Endothelial cell of umbilical vein (primary cell): ENCODE measurements around the gene SLC44A2. TPM values are rescaled to one million over a fixed set of nuclear protein-coding genes. Genes with fewer than 3 reads are reported as not detected.

Experiments used
- BruUV-seq: library from RNA; stranded (reverse); fragments of 400-500 nt; replicated peaks from 2 replicates; lab custom pipeline; 2021; lab: Mats Ljungman, UMichigan
- CTCF ChIA-PET: fragments of 300-600, 350-600 bp; sonication (Branson Sonifier 250); formaldehyde crosslinking; loops from one replicate; lab custom pipeline; 2021; ENCODE audit warnings: antibody characterized with exemption, inconsistent platforms; lab: Charles Lee
- POLR2A ChIA-PET: fragments of 300-600, 350-600 bp; sonication (Branson Sonifier 250); formaldehyde crosslinking; loops from one replicate; lab custom pipeline; 2021; ENCODE audit warnings: antibody characterized with exemption, inconsistent platforms; lab: Charles Lee
- DNase-seq: peaks from one replicate; pipeline ENCODE4 v3.0.0-alpha.2; 2011; ENCODE audit warnings: low read depth, low spot score
- FAIRE-seq: peaks from 2 replicates; lab custom pipeline; 2011; peaks lifted over from hg19 to GRCh38; lab: Jason Lieb, UNC
- H2AFZ ChIP-seq: 2 replicates; pipeline ENCODE4 v1.6.0; 2012; ENCODE audit warnings: low read depth, low read length, control low read depth, inconsistent platforms
- H3K27ac ChIP-seq: 2 replicates; pipeline ENCODE4 v1.5.1; 2011; ENCODE audit warnings: low read depth, mild to moderate bottlenecking, control low read depth, low read length, moderate library complexity; ENCODE audit not compliant: insufficient read depth
- H3K27me3 ChIP-seq, 2 experiments: 2 replicates each; pipeline versions ENCODE4 v1.6.0 to v1.6.1; 2011; ENCODE audit warnings: low read length in 2 of 2, mixed read lengths in 1 of 2; ENCODE audit not compliant: control insufficient read depth in 2 of 2, insufficient read depth in 2 of 2
- H3K36me3 ChIP-seq, 2 experiments: 2 replicates in 1 of 2; 3 replicates in 1 of 2; pipeline ENCODE4 v1.5.1; 2011; ENCODE audit warnings: low read length in 2 of 2, mild to moderate bottlenecking in 1 of 2, moderate library complexity in 1 of 2; ENCODE audit not compliant: control insufficient read depth in 2 of 2, insufficient read depth in 2 of 2; ENCODE audit errors: extremely low read depth in 1 of 2
- H3K4me1 ChIP-seq: 3 replicates; pipeline ENCODE4 v1.5.1; 2011; ENCODE audit warnings: mild to moderate bottlenecking, low read length; ENCODE audit not compliant: control insufficient read depth, insufficient read depth; ENCODE audit errors: extremely low read depth
- H3K4me2 ChIP-seq: 2 replicates; pipeline ENCODE4 v1.6.1; 2011; ENCODE audit warnings: low read length, control low read depth, mixed read lengths; ENCODE audit not compliant: insufficient read depth
- H3K4me3 ChIP-seq, 3 experiments: fragments of 200-600 bp in 1 of 3; sonication (generic), shearing (Covaris generic) in 1 of 3; replicated peaks in 1 of 3; 2 replicates each; pipeline ENCODE4 v1.5.1; 2011 to 2016; ENCODE audit warnings: control low read depth in 3 of 3, low read length in 3 of 3, mild to moderate bottlenecking in 2 of 3, inconsistent platforms in 1 of 3, low read depth in 1 of 3, moderate library complexity in 1 of 3; ENCODE audit not compliant: insufficient read depth in 1 of 3
- H3K79me2 ChIP-seq: 2 replicates; pipeline ENCODE4 v1.6.0; 2012; ENCODE audit warnings: low read length, inconsistent platforms; ENCODE audit not compliant: control insufficient read depth, insufficient read depth
- H3K9ac ChIP-seq: replicated peaks from 2 replicates; pipeline ENCODE3; 2011; ENCODE audit warnings: low read length, control low read depth; ENCODE audit not compliant: insufficient read depth; ENCODE audit errors: extremely low read depth
- H3K9me1 ChIP-seq: replicated peaks from 3 replicates; pipeline ENCODE4 v1.6.0; 2011; ENCODE audit warnings: mild to moderate bottlenecking, low read length; ENCODE audit not compliant: control insufficient read depth, insufficient read depth; ENCODE audit errors: extremely low read depth
- H3K9me3 ChIP-seq: replicated peaks from 2 replicates; pipeline ENCODE4 v1.5.1; 2012; ENCODE audit warnings: low read length, inconsistent platforms; ENCODE audit not compliant: control insufficient read depth, insufficient read depth
- H4K20me1 ChIP-seq: replicated peaks from 2 replicates; pipeline ENCODE3; 2011; ENCODE audit warnings: mild to moderate bottlenecking, low read length; ENCODE audit not compliant: control insufficient read depth, insufficient read depth; ENCODE audit errors: extremely low read depth
- CTCF ChIP-seq, 2 donors: IDR thresholded peaks; 1 replicate in 1 of 2; 2 replicates in 1 of 2; pipeline ENCODE4 v1.5.1; 2011; ENCODE audit warnings: low read length in 2 of 2, mild to moderate bottlenecking in 2 of 2, moderate library complexity in 2 of 2, control low read depth in 1 of 2, inconsistent platforms in 1 of 2, low read depth in 1 of 2; ENCODE audit not compliant: insufficient read depth in 1 of 2; ENCODE audit errors: extremely low read depth in 1 of 2
- EZH2 ChIP-seq: IDR thresholded peaks from 2 replicates; pipeline ENCODE4 v1.6.1; 2012; ENCODE audit warnings: borderline replicate concordance, low read depth, mild to moderate bottlenecking, moderate library complexity, low read length, inconsistent platforms; ENCODE audit not compliant: severe bottlenecking
- FOS ChIP-seq: IDR thresholded peaks from 2 replicates; pipeline ENCODE4 v1.6.1; 2011; ENCODE audit warnings: mild to moderate bottlenecking, low read length, moderate library complexity, borderline replicate concordance; ENCODE audit not compliant: insufficient read depth
- GATA2 ChIP-seq: IDR thresholded peaks from 2 replicates; pipeline ENCODE4 v1.7.0; 2011; ENCODE audit warnings: low read depth, mild to moderate bottlenecking, moderate library complexity, mixed read lengths, low read length; ENCODE audit not compliant: insufficient read length, insufficient read depth
- JUN ChIP-seq: IDR thresholded peaks from 2 replicates; pipeline ENCODE4 v1.6.1; 2011; ENCODE audit warnings: borderline replicate concordance, low read depth; ENCODE audit not compliant: insufficient read length, insufficient read depth
- MAX ChIP-seq: IDR thresholded peaks from 2 replicates; pipeline ENCODE4 v1.6.1; 2011; ENCODE audit not compliant: insufficient read depth, insufficient read length
- MYC ChIP-seq: IDR thresholded peaks from one replicate; pipeline ENCODE4 v1.6.1; 2011; ENCODE audit warnings: mild to moderate bottlenecking, low read depth, low read length
- POLR2A ChIP-seq: IDR thresholded peaks from 2 replicates; pipeline ENCODE4 v1.6.1; 2012; ENCODE audit warnings: low read depth, mild to moderate bottlenecking, control low read depth, low read length
- POLR2AphosphoS5 ChIP-seq: IDR thresholded peaks from 2 replicates; pipeline ENCODE4 v1.6.1; 2012; ENCODE audit warnings: low read depth, mild to moderate bottlenecking, control low read depth, low read length, moderate library complexity; ENCODE audit not compliant: insufficient read depth
- dilution Hi-C: fragments of 300-500 bp; cut with MboI; formaldehyde crosslinking; loops from one replicate; pipeline ENCODE4 v1.15.0; 2019; ENCODE audit warnings: low sequenced_read_pairs; ENCODE audit not compliant: extremely low pct_ligation_motif_present
- intact Hi-C: fragments of 100-400 bp; cut with micrococcal nuclease; formaldehyde crosslinking; loops from one replicate; pipeline ENCODE4 v1.10.0; 2022
- polyA plus RNA-seq, 4 experiments: library from polyadenylated mRNA; depleted of rRNA in 3 of 4; stranded (reverse) in 3 of 4; unstranded in 1 of 4; fragments of >200 nt; gene quantifications; 2 replicates each; pipeline versions ENCODE4 v1.2.1 to v1.2.3, GENCODE V29; 2011 to 2012; ENCODE audit warnings: missing spikeins in 1 of 4
- total RNA-seq: library from RNA; stranded (reverse); gene quantifications from 2 replicates; pipeline ENCODE4 v1.2.3, GENCODE V29; 2021

Gene SLC44A2
- total and polyA plus RNA-seq, 2 donors (not counting 3 experiments of a cell fraction or from before 2014, with no cell fraction given): 97.7 to 130 TPM

- TF ChIP-seq POLR2A (no peak), CTCF (IDR thresholded peaks at IDR 0.05; ENCODE audit: extremely low read depth in 1 of 2, insufficient read depth in 1 of 2, low read depth in 1 of 2, low read length in 2 of 2) (no peak), MAX (no peak), FOS (no peak), JUN (no peak), MYC (no peak), EZH2 (no peak), POLR2AphosphoS5 (no peak), GATA2 (no peak)
- no peaks in the 10 kb centered on the region for H3K9me1 ChIP-seq
- CTCF ChIA-PET: interaction anchor here (1.0 to 9.1 kb wide), 2 partner anchors 67 to 69 kb away, joined by 6 to 654 read pairs; no protein-coding TSS in a partner anchor
- no peak overlapping the region for H2AFZ ChIP-seq
- no peaks in the 10 kb centered on the region for H3K79me2 ChIP-seq
- H3K9me3 ChIP-seq: no peaks in the 10 kb centered on the region
- FAIRE-seq (no peak), DNase-seq (no peak)
- H3K36me3 ChIP-seq: no peaks in the 10 kb centered on the region
- BruUV-seq: no TSS peak
- POLR2A ChIA-PET: no interaction called here
- H3K9ac ChIP-seq: no peak overlapping the region
- no peaks in the 10 kb centered on the region for H4K20me1 ChIP-seq
- intact Hi-C loops: no loop called here
- H3K4me1 ChIP-seq: no peaks in the 10 kb centered on the region
- H3K27me3 ChIP-seq: no peaks in the 10 kb centered on the region
- H3K4me3 ChIP-seq: no peak overlapping the region
- H3K27ac ChIP-seq: no peak overlapping the region
- no peak overlapping the region for H3K4me2 ChIP-seq
- dilution Hi-C loops: no loop called here
Measured at GRCh38 chr19:10577951-10578350, 47.4 kb upstream of the SLC44A2 start.
